Stomach (tissue), 4 donors: Measurements from ENCODE around the gene FRMD4B.

Source experiments
- EP300 ChIP-seq: sonication (generic); formaldehyde crosslinking; IDR thresholded peaks from one replicate; pipeline ENCODE4 v1.6.1; 2017; ENCODE audit warnings: antibody characterized with exemption
- POLR2A ChIP-seq, 4 donors: fragments of 450-650 bp; IDR thresholded peaks; one replicate each; pipeline ENCODE4 v1.6.1; 2016; ENCODE audit warnings: antibody characterized with exemption in 4 of 4, control low read depth in 2 of 4, mild to moderate bottlenecking in 1 of 4, moderate library complexity in 1 of 4
- POLR2AphosphoS5 ChIP-seq, 3 donors: sonication (generic); formaldehyde crosslinking; IDR thresholded peaks; one replicate each; pipeline ENCODE4 v1.6.1; 2016; ENCODE audit warnings: antibody characterized with exemption in 3 of 3
- TF ChIP-seq, protein P1 (sequence below), 7 experiments: fragments of 450-650 bp in 4 of 7; fragments of 200-600 bp in 3 of 7; sonication (generic) in 3 of 7; IDR thresholded peaks; one replicate each; pipeline ENCODE4 v1.5.1; 2016 to 2019; ENCODE audit warnings: antibody characterized with exemption in 7 of 7, control low read depth in 2 of 7, mild to moderate bottlenecking in 1 of 7

DNA sequence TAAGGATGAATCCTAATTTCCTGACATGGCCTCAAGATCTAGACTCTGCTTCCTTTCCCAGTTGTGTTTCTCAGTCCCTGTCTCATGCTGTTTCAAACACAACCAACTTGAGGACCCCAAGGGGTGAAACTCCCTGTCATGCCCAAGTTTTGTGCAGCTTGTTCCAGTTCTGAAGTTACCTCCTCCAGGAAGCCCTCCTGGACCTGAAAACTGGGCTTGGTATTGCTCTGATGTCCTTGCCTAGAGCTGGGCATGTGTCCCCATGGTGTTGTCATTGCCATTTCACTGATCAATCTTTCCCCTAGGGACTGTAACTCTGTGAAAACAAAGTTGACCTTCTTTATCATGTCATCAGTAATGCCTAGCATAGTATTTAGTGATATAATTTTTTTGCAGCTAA, 257.4 kb downstream of the FRMD4B start:
- TF ChIP-seq, protein P1, sequence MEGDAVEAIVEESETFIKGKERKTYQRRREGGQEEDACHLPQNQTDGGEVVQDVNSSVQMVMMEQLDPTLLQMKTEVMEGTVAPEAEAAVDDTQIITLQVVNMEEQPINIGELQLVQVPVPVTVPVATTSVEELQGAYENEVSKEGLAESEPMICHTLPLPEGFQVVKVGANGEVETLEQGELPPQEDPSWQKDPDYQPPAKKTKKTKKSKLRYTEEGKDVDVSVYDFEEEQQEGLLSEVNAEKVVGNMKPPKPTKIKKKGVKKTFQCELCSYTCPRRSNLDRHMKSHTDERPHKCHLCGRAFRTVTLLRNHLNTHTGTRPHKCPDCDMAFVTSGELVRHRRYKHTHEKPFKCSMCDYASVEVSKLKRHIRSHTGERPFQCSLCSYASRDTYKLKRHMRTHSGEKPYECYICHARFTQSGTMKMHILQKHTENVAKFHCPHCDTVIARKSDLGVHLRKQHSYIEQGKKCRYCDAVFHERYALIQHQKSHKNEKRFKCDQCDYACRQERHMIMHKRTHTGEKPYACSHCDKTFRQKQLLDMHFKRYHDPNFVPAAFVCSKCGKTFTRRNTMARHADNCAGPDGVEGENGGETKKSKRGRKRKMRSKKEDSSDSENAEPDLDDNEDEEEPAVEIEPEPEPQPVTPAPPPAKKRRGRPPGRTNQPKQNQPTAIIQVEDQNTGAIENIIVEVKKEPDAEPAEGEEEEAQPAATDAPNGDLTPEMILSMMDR (IDR thresholded peaks at IDR 0.05) = no peak
- TF ChIP-seq POLR2AphosphoS5 (IDR thresholded peaks at IDR 0.05) (no peak), POLR2A (IDR thresholded peaks at IDR 0.05) (no peak), EP300 (no peak)
